Measurements from ENCODE around the gene SDC1.

DNA sequence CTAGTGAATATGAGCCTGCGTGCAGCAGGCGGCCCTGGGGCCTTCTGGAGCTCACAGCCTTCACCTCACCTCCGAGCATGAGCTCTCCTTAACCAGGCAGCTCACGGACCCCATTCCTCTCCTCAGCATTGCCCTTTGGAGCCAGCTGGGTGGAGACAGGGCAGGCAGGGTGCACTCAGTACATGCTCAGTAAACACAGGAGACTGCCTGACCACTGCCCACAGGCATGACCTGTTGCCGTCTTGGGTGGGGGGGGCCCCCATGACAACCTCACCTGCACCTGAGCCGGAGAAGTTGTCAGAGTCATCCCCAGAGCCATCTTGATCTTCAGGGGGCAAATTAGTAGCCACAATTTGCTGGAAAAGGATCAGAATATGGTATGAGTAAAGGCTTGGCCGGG is 19.9 kb downstream of the SDC1 start:
- TF ChIP-seq, protein P1, sequence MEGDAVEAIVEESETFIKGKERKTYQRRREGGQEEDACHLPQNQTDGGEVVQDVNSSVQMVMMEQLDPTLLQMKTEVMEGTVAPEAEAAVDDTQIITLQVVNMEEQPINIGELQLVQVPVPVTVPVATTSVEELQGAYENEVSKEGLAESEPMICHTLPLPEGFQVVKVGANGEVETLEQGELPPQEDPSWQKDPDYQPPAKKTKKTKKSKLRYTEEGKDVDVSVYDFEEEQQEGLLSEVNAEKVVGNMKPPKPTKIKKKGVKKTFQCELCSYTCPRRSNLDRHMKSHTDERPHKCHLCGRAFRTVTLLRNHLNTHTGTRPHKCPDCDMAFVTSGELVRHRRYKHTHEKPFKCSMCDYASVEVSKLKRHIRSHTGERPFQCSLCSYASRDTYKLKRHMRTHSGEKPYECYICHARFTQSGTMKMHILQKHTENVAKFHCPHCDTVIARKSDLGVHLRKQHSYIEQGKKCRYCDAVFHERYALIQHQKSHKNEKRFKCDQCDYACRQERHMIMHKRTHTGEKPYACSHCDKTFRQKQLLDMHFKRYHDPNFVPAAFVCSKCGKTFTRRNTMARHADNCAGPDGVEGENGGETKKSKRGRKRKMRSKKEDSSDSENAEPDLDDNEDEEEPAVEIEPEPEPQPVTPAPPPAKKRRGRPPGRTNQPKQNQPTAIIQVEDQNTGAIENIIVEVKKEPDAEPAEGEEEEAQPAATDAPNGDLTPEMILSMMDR (IDR thresholded peaks at IDR 0.05; ENCODE audit: borderline replicate concordance, extremely low read depth, low read length, poor library complexity, severe bottlenecking): no peak
- no peak for TF ChIP-seq EZH2 (IDR thresholded peaks at IDR 0.05; ENCODE audit: borderline replicate concordance, low read depth, low read length, severe bottlenecking)
